ENCODE results near the gene KDELR3.

The KDELR3 gene

GRCh38 chr22:38451864-38452263, 16.0 kb upstream of the KDELR3 start:
- H3K4me3 ChIP-seq (ENCODE audit: low read length): no peak overlapping the region
- DNase-seq (ENCODE audit: low read depth): no peak
- TF ChIP-seq CTCF (conservative IDR thresholded peaks at IDR 0.05; ENCODE audit: low read depth, low read length): no peak

- TF ChIP-seq CTCF (conservative IDR thresholded peaks at IDR 0.05; ENCODE audit: low read depth, low read length): no peak
- H3K4me3 ChIP-seq (ENCODE audit: low read length): no peak overlapping the region
- DNase-seq (ENCODE audit: low read depth): no peak
Observed at GRCh38 chr22:38452373-38453065, 15.4 kb upstream of the KDELR3 start.

GRCh38 chr22:38453066-38453672, 14.7 kb upstream of the KDELR3 start:
- H3K4me3 ChIP-seq (ENCODE audit: low read length): no peak overlapping the region
- TF ChIP-seq CTCF (conservative IDR thresholded peaks at IDR 0.05; ENCODE audit: low read depth, low read length): no peak
- no peak for DNase-seq (ENCODE audit: low read depth)

- DNase-seq (ENCODE audit: low read depth): no peak
- TF ChIP-seq CTCF (conservative IDR thresholded peaks at IDR 0.05; ENCODE audit: low read depth, low read length): no peak
- H3K4me3 ChIP-seq (ENCODE audit: low read length): no peak overlapping the region
Observed at GRCh38 chr22:38453996-38454352, 13.9 kb upstream of the KDELR3 start.

GRCh38 chr22:38454353-38455075, 13.4 kb upstream of the KDELR3 start:
- no peak for DNase-seq (ENCODE audit: low read depth)
- peak overlapping the region; percentile 23 for H3K4me3 ChIP-seq (ENCODE audit: low read length)
- no peak for TF ChIP-seq CTCF (conservative IDR thresholded peaks at IDR 0.05; ENCODE audit: low read depth, low read length)

- no peak for DNase-seq (ENCODE audit: low read depth)
- peak within 1 kb of the TSS; percentile 38 for H3K4me3 ChIP-seq (ENCODE audit: low read length)
- TF ChIP-seq CTCF (conservative IDR thresholded peaks at IDR 0.05; ENCODE audit: low read depth, low read length): no peak
Observed at GRCh38 chr22:38455076-38455529, 12.8 kb upstream of the KDELR3 start, which contains the start of gene KCNJ4. TSS of gene KCNJ4 (minus strand) at chr22:38455199. CDS start at chr22:38428132, 27,067 bp downstream.
